PC-3 (cell line): ENCODE measurements around the gene DOK5. TPM values are rescaled to one million over a fixed set of nuclear protein-coding genes. Genes with fewer than 3 reads are reported as not detected.

Experiments used
- ATAC-seq: fragments of 200-7000 bp; cut with Tn5 transposase; 2 replicates; pipeline ENCODE4 v1.9.1; 2020; ENCODE audit warnings: mild to moderate bottlenecking, moderate library complexity
- BruUV-seq: library from RNA; stranded (reverse); fragments of 400-500 nt; replicated peaks from 2 replicates; lab custom pipeline; 2021; lab: Mats Ljungman, UMichigan
- CTCF ChIA-PET: fragments of 300-600 bp; sonication (Branson Sonifier 250); formaldehyde crosslinking; loops from one replicate; lab custom pipeline; 2022; ENCODE audit warnings: antibody characterized with exemption; lab: Charles Lee
- POLR2A ChIA-PET: fragments of 300-600 bp; sonication (Branson Sonifier 250); formaldehyde crosslinking; loops from one replicate; lab custom pipeline; 2022; ENCODE audit warnings: antibody characterized with exemption; ENCODE audit not compliant: unreplicated experiment; lab: Charles Lee
- DNase-seq: peaks from one replicate; pipeline ENCODE4 v3.0.0-alpha.2; 2015
- H2AFZ ChIP-seq: fragments of 300-600 bp; sonication (generic); 2 replicates; pipeline ENCODE4 v1.6.0; 2016; ENCODE audit warnings: antibody characterized with exemption, low read length
- H3F3A ChIP-seq: fragments of 300-600 bp; sonication (generic); one replicate; pipeline ENCODE4 v1.6.0; 2017; ENCODE audit warnings: antibody characterized with exemption, low read length, control low read depth, mild to moderate bottlenecking; ENCODE audit not compliant: unreplicated experiment
- H3K27ac ChIP-seq: fragments of 300-600 bp; sonication (generic); 2 replicates; pipeline ENCODE4 v1.5.1; 2016; ENCODE audit warnings: mild to moderate bottlenecking, low read length
- H3K27me3 ChIP-seq: fragments of 300-600 bp; sonication (generic); 2 replicates; pipeline ENCODE4 v1.6.1; 2016; ENCODE audit warnings: low read length, mixed read lengths
- H3K36me3 ChIP-seq: fragments of 300-600 bp; sonication (generic); 2 replicates; pipeline ENCODE4 v1.6.1; 2016; ENCODE audit warnings: low read depth, mixed run types, low read length, mixed read lengths
- H3K4me1 ChIP-seq: fragments of 300-600 bp; sonication (generic); 2 replicates; pipeline ENCODE4 v1.5.1; 2016; ENCODE audit warnings: low read length; ENCODE audit not compliant: insufficient read depth
- H3K4me2 ChIP-seq: fragments of 300-600 bp; sonication (generic); 2 replicates; pipeline ENCODE4 v1.6.0; 2016; ENCODE audit warnings: low read length
- H3K4me3 ChIP-seq: fragments of 300-600 bp; sonication (generic); 2 replicates; pipeline ENCODE4 v1.5.1; 2016; ENCODE audit warnings: mild to moderate bottlenecking, low read length, mixed read lengths
- H3K79me2 ChIP-seq: fragments of 300-600 bp; sonication (generic); 2 replicates; pipeline ENCODE4 v1.6.1; 2017; ENCODE audit warnings: low read length, mixed read lengths
- H3K9ac ChIP-seq: fragments of 300-600 bp; sonication (generic); 2 replicates; pipeline ENCODE4 v1.6.0; 2016; ENCODE audit warnings: mild to moderate bottlenecking, low read length
- H3K9me2 ChIP-seq: fragments of 300-600 bp; sonication (generic); replicated peaks from 2 replicates; pipeline ENCODE4 v1.6.1; 2016; ENCODE audit warnings: mixed run types, low read length, mixed read lengths
- H3K9me3 ChIP-seq: fragments of 300-600 bp; sonication (generic); 2 replicates; pipeline ENCODE4 v1.6.1; 2016; ENCODE audit warnings: low read length, mixed read lengths
- H4K20me1 ChIP-seq: fragments of 300-600 bp; sonication (generic); 2 replicates; pipeline ENCODE4 v1.6.1; 2016; ENCODE audit warnings: low read length, mixed read lengths
- CTCF ChIP-seq: fragments of 300-600 bp; sonication (generic); conservative IDR thresholded peaks from 2 replicates; pipeline ENCODE4 v1.5.1; 2017; ENCODE audit warnings: antibody characterized with exemption, low read depth, mild to moderate bottlenecking, low read length
- EZH2 ChIP-seq: fragments of 300-600 bp; sonication (generic); IDR thresholded peaks from one replicate; pipeline ENCODE4 v1.6.1; 2017; ENCODE audit warnings: antibody characterized with exemption, mild to moderate bottlenecking, low read length; ENCODE audit not compliant: unreplicated experiment
- EZH2phosphoT487 ChIP-seq: fragments of 300-600 bp; sonication (generic); IDR thresholded peaks from 2 replicates; pipeline ENCODE4 v1.6.1; 2018; ENCODE audit warnings: mild to moderate bottlenecking, antibody characterized with exemption, low read length, borderline replicate concordance
- intact Hi-C: fragments of 100-400 bp; cut with micrococcal nuclease; formaldehyde crosslinking; loops from 2 replicates; pipeline ENCODE4 v1.9.0; 2023
- total RNA-seq: library from RNA; depleted of rRNA; stranded (reverse); fragments of >200 nt; gene quantifications from 2 replicates; pipeline ENCODE4 v1.2.3, GENCODE V29; 2014

DOK5 gene
- total RNA-seq, 1 experiment from 2014 or later = not detected

- H3K27ac ChIP-seq = no peak overlapping the region
- no peaks in the 10 kb centered on the region for H3K79me2 ChIP-seq
- peak overlapping the region; percentile 76 for H2AFZ ChIP-seq
- H3K4me1 ChIP-seq = no peaks in the 10 kb centered on the region
- no peak overlapping the region for H3K4me3 ChIP-seq
- H3K9ac ChIP-seq = no peak overlapping the region
- intact Hi-C loops = no loop called here
- ATAC-seq (peak; percentile 82), DNase-seq (peak; percentile 63)
- ChIA-PET POLR2A (no interaction called here), CTCF (interaction anchor here (0.7 kb wide), 1 partner anchor 1691 kb away, joined by 3 read pairs; no protein-coding TSS in a partner anchor)
- H3K9me2 ChIP-seq = no peaks in the 10 kb centered on the region
- H3K27me3 ChIP-seq = peaks cover 29% of the 10 kb centered on the region
- no peaks in the 10 kb centered on the region for H4K20me1 ChIP-seq
- H3K36me3 ChIP-seq = no peaks in the 10 kb centered on the region
- peak; percentile 96 for TF ChIP-seq CTCF
- TF ChIP-seq EZH2phosphoT487 = no peak
- no peak for TF ChIP-seq EZH2
- no TSS peak for BruUV-seq
- H3K9me3 ChIP-seq = no peaks in the 10 kb centered on the region
- H3K4me2 ChIP-seq = peak overlapping the region; percentile 60
- no peaks in the 10 kb centered on the region for H3F3A ChIP-seq
Observed at GRCh38 chr20:54668271-54669039, 193.1 kb downstream of the DOK5 start.

GRCh38 chr20:54669040-54669363, 193.6 kb downstream of the DOK5 start:
- TF ChIP-seq EZH2 (no peak), CTCF (no peak), EZH2phosphoT487 (no peak)
- intact Hi-C loops = no loop called here
- H3K79me2 ChIP-seq = no peaks in the 10 kb centered on the region
- no peaks in the 10 kb centered on the region for H4K20me1 ChIP-seq
- no peaks in the 10 kb centered on the region for H3F3A ChIP-seq
- H3K27ac ChIP-seq = no peak overlapping the region
- no TSS peak for BruUV-seq
- ChIA-PET POLR2A (no interaction called here), CTCF (no interaction called here)
- H3K36me3 ChIP-seq = no peaks in the 10 kb centered on the region
- H3K4me2 ChIP-seq = peak overlapping the region; percentile 60
- H3K4me3 ChIP-seq = no peak overlapping the region
- ATAC-seq (no peak), DNase-seq (no peak)
- peak overlapping the region; percentile 76 for H2AFZ ChIP-seq
- H3K9me2 ChIP-seq = no peaks in the 10 kb centered on the region
- no peak overlapping the region for H3K9ac ChIP-seq
- H3K4me1 ChIP-seq = no peaks in the 10 kb centered on the region
- no peaks in the 10 kb centered on the region for H3K9me3 ChIP-seq
- peaks cover 24% of the 10 kb centered on the region for H3K27me3 ChIP-seq

GRCh38 chr20:54678253-54678652, 202.9 kb downstream of the DOK5 start:
- H3K36me3 ChIP-seq = no peaks in the 10 kb centered on the region
- no peak overlapping the region for H2AFZ ChIP-seq
- no peaks in the 10 kb centered on the region for H3F3A ChIP-seq
- H3K9me2 ChIP-seq = no peaks in the 10 kb centered on the region
- no peak overlapping the region for H3K27ac ChIP-seq
- DNase-seq (no peak), ATAC-seq (no peak)
- H3K4me2 ChIP-seq = no peak overlapping the region
- ChIA-PET CTCF (no interaction called here), POLR2A (no interaction called here)
- peaks cover 22% of the 10 kb centered on the region for H3K27me3 ChIP-seq
- no peaks in the 10 kb centered on the region for H3K4me1 ChIP-seq
- intact Hi-C loops = no loop called here
- TF ChIP-seq EZH2phosphoT487 (no peak), CTCF (no peak)
- H3K4me3 ChIP-seq = no peak overlapping the region
- H3K79me2 ChIP-seq = no peaks in the 10 kb centered on the region
- no peaks in the 10 kb centered on the region for H3K9me3 ChIP-seq
- BruUV-seq = no TSS peak
- H3K9ac ChIP-seq = no peak overlapping the region
- H4K20me1 ChIP-seq = no peaks in the 10 kb centered on the region
